Endothelial cell of umbilical vein (primary cell): Measurements from ENCODE around the gene KMT5B. TPM values are rescaled to one million over a fixed set of nuclear protein-coding genes. Genes with fewer than 3 reads are reported as not detected.

Source experiments
- BruUV-seq: library from RNA; stranded (reverse); fragments of 400-500 nt; replicated peaks from 2 replicates; lab custom pipeline; 2021; lab: Mats Ljungman, UMichigan
- CTCF ChIA-PET: fragments of 300-600, 350-600 bp; sonication (Branson Sonifier 250); formaldehyde crosslinking; loops from one replicate; lab custom pipeline; 2021; ENCODE audit warnings: antibody characterized with exemption, inconsistent platforms; lab: Charles Lee
- POLR2A ChIA-PET: fragments of 300-600, 350-600 bp; sonication (Branson Sonifier 250); formaldehyde crosslinking; loops from one replicate; lab custom pipeline; 2021; ENCODE audit warnings: antibody characterized with exemption, inconsistent platforms; lab: Charles Lee
- DNase-seq: peaks from one replicate; pipeline ENCODE4 v3.0.0-alpha.2; 2011; ENCODE audit warnings: low read depth, low spot score
- FAIRE-seq: peaks from 2 replicates; lab custom pipeline; 2011; peaks lifted over from hg19 to GRCh38; lab: Jason Lieb, UNC
- H2AFZ ChIP-seq: 2 replicates; pipeline ENCODE4 v1.6.0; 2012; ENCODE audit warnings: low read depth, low read length, control low read depth, inconsistent platforms
- H3K27ac ChIP-seq: 2 replicates; pipeline ENCODE4 v1.5.1; 2011; ENCODE audit warnings: low read depth, mild to moderate bottlenecking, control low read depth, low read length, moderate library complexity; ENCODE audit not compliant: insufficient read depth
- H3K27me3 ChIP-seq, 2 experiments: 2 replicates each; pipeline versions ENCODE4 v1.6.0 to v1.6.1; 2011; ENCODE audit warnings: low read length in 2 of 2, mixed read lengths in 1 of 2; ENCODE audit not compliant: control insufficient read depth in 2 of 2, insufficient read depth in 2 of 2
- H3K36me3 ChIP-seq, 2 experiments: 2 replicates in 1 of 2; 3 replicates in 1 of 2; pipeline ENCODE4 v1.5.1; 2011; ENCODE audit warnings: low read length in 2 of 2, mild to moderate bottlenecking in 1 of 2, moderate library complexity in 1 of 2; ENCODE audit not compliant: control insufficient read depth in 2 of 2, insufficient read depth in 2 of 2; ENCODE audit errors: extremely low read depth in 1 of 2
- H3K4me1 ChIP-seq: 3 replicates; pipeline ENCODE4 v1.5.1; 2011; ENCODE audit warnings: mild to moderate bottlenecking, low read length; ENCODE audit not compliant: control insufficient read depth, insufficient read depth; ENCODE audit errors: extremely low read depth
- H3K4me2 ChIP-seq: 2 replicates; pipeline ENCODE4 v1.6.1; 2011; ENCODE audit warnings: low read length, control low read depth, mixed read lengths; ENCODE audit not compliant: insufficient read depth
- H3K4me3 ChIP-seq, 3 experiments: fragments of 200-600 bp in 1 of 3; sonication (generic), shearing (Covaris generic) in 1 of 3; replicated peaks in 1 of 3; 2 replicates each; pipeline ENCODE4 v1.5.1; 2011 to 2016; ENCODE audit warnings: control low read depth in 3 of 3, low read length in 3 of 3, mild to moderate bottlenecking in 2 of 3, inconsistent platforms in 1 of 3, low read depth in 1 of 3, moderate library complexity in 1 of 3; ENCODE audit not compliant: insufficient read depth in 1 of 3
- H3K79me2 ChIP-seq: 2 replicates; pipeline ENCODE4 v1.6.0; 2012; ENCODE audit warnings: low read length, inconsistent platforms; ENCODE audit not compliant: control insufficient read depth, insufficient read depth
- H3K9ac ChIP-seq: replicated peaks from 2 replicates; pipeline ENCODE3; 2011; ENCODE audit warnings: low read length, control low read depth; ENCODE audit not compliant: insufficient read depth; ENCODE audit errors: extremely low read depth
- H3K9me1 ChIP-seq: replicated peaks from 3 replicates; pipeline ENCODE4 v1.6.0; 2011; ENCODE audit warnings: mild to moderate bottlenecking, low read length; ENCODE audit not compliant: control insufficient read depth, insufficient read depth; ENCODE audit errors: extremely low read depth
- H3K9me3 ChIP-seq: replicated peaks from 2 replicates; pipeline ENCODE4 v1.5.1; 2012; ENCODE audit warnings: low read length, inconsistent platforms; ENCODE audit not compliant: control insufficient read depth, insufficient read depth
- H4K20me1 ChIP-seq: replicated peaks from 2 replicates; pipeline ENCODE3; 2011; ENCODE audit warnings: mild to moderate bottlenecking, low read length; ENCODE audit not compliant: control insufficient read depth, insufficient read depth; ENCODE audit errors: extremely low read depth
- EZH2 ChIP-seq: IDR thresholded peaks from 2 replicates; pipeline ENCODE4 v1.6.1; 2012; ENCODE audit warnings: borderline replicate concordance, low read depth, mild to moderate bottlenecking, moderate library complexity, low read length, inconsistent platforms; ENCODE audit not compliant: severe bottlenecking
- FOS ChIP-seq: IDR thresholded peaks from 2 replicates; pipeline ENCODE4 v1.6.1; 2011; ENCODE audit warnings: mild to moderate bottlenecking, low read length, moderate library complexity, borderline replicate concordance; ENCODE audit not compliant: insufficient read depth
- GATA2 ChIP-seq: IDR thresholded peaks from 2 replicates; pipeline ENCODE4 v1.7.0; 2011; ENCODE audit warnings: low read depth, mild to moderate bottlenecking, moderate library complexity, mixed read lengths, low read length; ENCODE audit not compliant: insufficient read length, insufficient read depth
- JUN ChIP-seq: IDR thresholded peaks from 2 replicates; pipeline ENCODE4 v1.6.1; 2011; ENCODE audit warnings: borderline replicate concordance, low read depth; ENCODE audit not compliant: insufficient read length, insufficient read depth
- MYC ChIP-seq: IDR thresholded peaks from one replicate; pipeline ENCODE4 v1.6.1; 2011; ENCODE audit warnings: mild to moderate bottlenecking, low read depth, low read length
- POLR2A ChIP-seq: IDR thresholded peaks from 2 replicates; pipeline ENCODE4 v1.6.1; 2012; ENCODE audit warnings: low read depth, mild to moderate bottlenecking, control low read depth, low read length
- POLR2AphosphoS5 ChIP-seq: IDR thresholded peaks from 2 replicates; pipeline ENCODE4 v1.6.1; 2012; ENCODE audit warnings: low read depth, mild to moderate bottlenecking, control low read depth, low read length, moderate library complexity; ENCODE audit not compliant: insufficient read depth
- dilution Hi-C: fragments of 300-500 bp; cut with MboI; formaldehyde crosslinking; loops from one replicate; pipeline ENCODE4 v1.15.0; 2019; ENCODE audit warnings: low sequenced_read_pairs; ENCODE audit not compliant: extremely low pct_ligation_motif_present
- intact Hi-C: fragments of 100-400 bp; cut with micrococcal nuclease; formaldehyde crosslinking; loops from one replicate; pipeline ENCODE4 v1.10.0; 2022
- polyA plus RNA-seq, 4 experiments: library from polyadenylated mRNA; depleted of rRNA in 3 of 4; stranded (reverse) in 3 of 4; unstranded in 1 of 4; fragments of >200 nt; gene quantifications; 2 replicates each; pipeline versions ENCODE4 v1.2.1 to v1.2.3, GENCODE V29; 2011 to 2012; ENCODE audit warnings: missing spikeins in 1 of 4
- total RNA-seq: library from RNA; stranded (reverse); gene quantifications from 2 replicates; pipeline ENCODE4 v1.2.3, GENCODE V29; 2021
- TF ChIP-seq, protein P1 (sequence below): IDR thresholded peaks from 2 replicates; pipeline ENCODE4 v1.6.1; 2011; ENCODE audit not compliant: insufficient read depth, insufficient read length
- TF ChIP-seq, protein P2 (sequence below), 2 donors: IDR thresholded peaks; 1 replicate in 1 of 2; 2 replicates in 1 of 2; pipeline ENCODE4 v1.5.1; 2011; ENCODE audit warnings: low read length in 2 of 2, mild to moderate bottlenecking in 2 of 2, moderate library complexity in 2 of 2, control low read depth in 1 of 2, inconsistent platforms in 1 of 2, low read depth in 1 of 2; ENCODE audit not compliant: insufficient read depth in 1 of 2; ENCODE audit errors: extremely low read depth in 1 of 2

Gene KMT5B
- total and polyA plus RNA-seq, 2 donors (not counting 3 experiments of a cell fraction or from before 2014, with no cell fraction given), result 10.1 to 36.3 TPM

DNA sequence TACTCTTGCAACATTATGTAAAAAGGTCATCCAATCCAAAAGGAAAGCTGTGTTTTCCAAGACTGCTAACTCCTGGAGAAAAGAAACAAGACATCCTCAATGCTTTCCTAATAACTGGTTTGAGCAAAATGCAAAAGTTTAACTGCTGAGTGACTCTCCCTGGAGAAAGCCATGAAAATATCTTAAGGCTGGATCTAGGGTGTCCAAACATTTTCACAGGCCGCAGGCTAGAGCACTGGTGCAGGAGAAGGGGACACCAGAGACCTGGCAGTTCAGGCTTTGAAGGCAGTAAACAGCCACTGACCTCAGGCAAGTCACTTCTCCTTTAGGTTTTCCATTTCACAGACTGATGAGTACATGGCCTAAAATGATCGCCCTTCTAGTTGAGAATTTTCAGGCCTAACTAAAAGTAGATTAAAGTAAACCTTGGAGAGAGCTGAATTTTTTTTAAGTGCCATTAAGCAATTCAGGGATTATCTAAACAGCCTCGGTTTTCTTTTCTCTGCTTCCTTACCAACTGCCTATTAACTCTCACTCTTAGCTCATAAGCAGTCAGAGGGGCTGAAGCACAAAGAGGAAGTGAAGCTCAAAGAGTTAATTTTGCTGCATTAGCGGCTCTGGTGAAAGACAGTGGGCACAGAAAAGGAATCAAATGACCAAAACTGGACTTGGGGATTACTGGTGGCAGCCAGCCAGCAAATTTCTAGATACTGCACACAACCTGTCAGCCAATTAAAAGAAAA lies 94.2 kb downstream of the KMT5B start:
- dilution Hi-C loops (no loop called here), intact Hi-C loops (no loop called here)
- ChIA-PET POLR2A (no interaction called here), CTCF (interaction anchor here (1.1 to 2.6 kb wide), 3 partner anchors 10 to 90 kb away, joined by 3 to 6 read pairs (median 4); no protein-coding TSS in a partner anchor)
- Histone ChIP-seq H3K9me1 (no peaks in the 10 kb centered on the region), H4K20me1 (no peaks in the 10 kb centered on the region), H3K4me2 (no peak overlapping the region), H3K27ac (no peak overlapping the region), H3K27me3 (no peaks in the 10 kb centered on the region), H3K4me1 (peaks cover 8% of the 10 kb centered on the region), H3K79me2 (peaks cover 10% of the 10 kb centered on the region), H3K9me3 (no peaks in the 10 kb centered on the region), H3K4me3 (no peak overlapping the region), H3K9ac (no peak overlapping the region), H2AFZ (no peak overlapping the region), H3K36me3 (no peaks in the 10 kb centered on the region)
- peak; percentile 12 for DNase-seq
- BruUV-seq, result no TSS peak
- FAIRE-seq, result no peak
- TF ChIP-seq JUN, result no peak

DNA sequence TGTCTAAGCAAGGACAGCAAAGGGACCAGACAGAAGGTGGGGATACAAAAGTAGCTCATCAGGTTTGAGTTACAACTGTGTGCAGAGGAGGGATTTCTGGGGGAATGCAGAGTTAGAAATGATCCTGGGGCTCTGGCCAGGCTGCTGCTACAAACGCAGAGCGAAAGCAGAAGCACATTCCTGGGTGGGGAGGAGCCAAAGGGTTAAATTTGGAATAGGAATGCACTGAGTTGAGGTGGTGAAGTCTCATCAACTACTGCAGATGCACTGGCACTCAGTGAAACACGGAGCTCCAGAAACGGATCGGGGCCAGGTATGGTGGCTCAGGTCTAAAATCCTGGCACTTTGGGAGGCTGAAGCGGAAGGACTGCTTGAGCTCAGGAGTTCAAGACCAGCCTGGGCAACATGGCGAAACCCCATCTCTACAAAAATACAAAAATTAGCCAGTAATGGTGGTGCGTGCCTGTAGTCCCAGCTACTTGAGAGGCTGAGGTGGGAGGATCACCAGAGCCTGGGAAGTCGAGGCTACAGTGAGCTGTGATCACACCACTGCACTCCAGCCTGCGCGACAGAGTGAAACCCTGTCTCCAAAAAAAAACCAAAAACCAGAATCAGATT lies 95.1 kb downstream of the KMT5B start:
- ChIA-PET POLR2A (no interaction called here), CTCF (interaction anchor here (1.1 to 2.6 kb wide), 5 partner anchors 9 to 91 kb away, joined by 3 to 7 read pairs (median 4); no protein-coding TSS in a partner anchor)
- peaks cover 10% of the 10 kb centered on the region for H3K79me2 ChIP-seq
- no peak for TF ChIP-seq POLR2A
- TF ChIP-seq, protein P1, sequence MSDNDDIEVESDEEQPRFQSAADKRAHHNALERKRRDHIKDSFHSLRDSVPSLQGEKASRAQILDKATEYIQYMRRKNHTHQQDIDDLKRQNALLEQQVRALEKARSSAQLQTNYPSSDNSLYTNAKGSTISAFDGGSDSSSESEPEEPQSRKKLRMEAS, result no peak
- TF ChIP-seq FOS, result no peak
- TF ChIP-seq MYC, result no peak
- TF ChIP-seq POLR2AphosphoS5, result no peak
- no peak for TF ChIP-seq EZH2
- no peak for TF ChIP-seq GATA2
- no peak for TF ChIP-seq JUN
- TF ChIP-seq, protein P2, sequence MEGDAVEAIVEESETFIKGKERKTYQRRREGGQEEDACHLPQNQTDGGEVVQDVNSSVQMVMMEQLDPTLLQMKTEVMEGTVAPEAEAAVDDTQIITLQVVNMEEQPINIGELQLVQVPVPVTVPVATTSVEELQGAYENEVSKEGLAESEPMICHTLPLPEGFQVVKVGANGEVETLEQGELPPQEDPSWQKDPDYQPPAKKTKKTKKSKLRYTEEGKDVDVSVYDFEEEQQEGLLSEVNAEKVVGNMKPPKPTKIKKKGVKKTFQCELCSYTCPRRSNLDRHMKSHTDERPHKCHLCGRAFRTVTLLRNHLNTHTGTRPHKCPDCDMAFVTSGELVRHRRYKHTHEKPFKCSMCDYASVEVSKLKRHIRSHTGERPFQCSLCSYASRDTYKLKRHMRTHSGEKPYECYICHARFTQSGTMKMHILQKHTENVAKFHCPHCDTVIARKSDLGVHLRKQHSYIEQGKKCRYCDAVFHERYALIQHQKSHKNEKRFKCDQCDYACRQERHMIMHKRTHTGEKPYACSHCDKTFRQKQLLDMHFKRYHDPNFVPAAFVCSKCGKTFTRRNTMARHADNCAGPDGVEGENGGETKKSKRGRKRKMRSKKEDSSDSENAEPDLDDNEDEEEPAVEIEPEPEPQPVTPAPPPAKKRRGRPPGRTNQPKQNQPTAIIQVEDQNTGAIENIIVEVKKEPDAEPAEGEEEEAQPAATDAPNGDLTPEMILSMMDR (IDR thresholded peaks at IDR 0.05; ENCODE audit: extremely low read depth in 1 of 2, insufficient read depth in 1 of 2, low read depth in 1 of 2, low read length in 2 of 2), result no peak
- no peak overlapping the region for H3K9ac ChIP-seq
- intact Hi-C loops (no loop called here), dilution Hi-C loops (no loop called here)
- peaks cover 8% of the 10 kb centered on the region for H3K4me1 ChIP-seq
- no peak overlapping the region for H3K4me3 ChIP-seq
- no peaks in the 10 kb centered on the region for H4K20me1 ChIP-seq
- no peaks in the 10 kb centered on the region for H3K36me3 ChIP-seq
- H3K4me2 ChIP-seq, result no peak overlapping the region
- FAIRE-seq (no peak), DNase-seq (no peak)
- no peak overlapping the region for H3K27ac ChIP-seq
- no peaks in the 10 kb centered on the region for H3K27me3 ChIP-seq
- no TSS peak for BruUV-seq
- H2AFZ ChIP-seq, result no peak overlapping the region
- H3K9me1 ChIP-seq, result no peaks in the 10 kb centered on the region
- H3K9me3 ChIP-seq, result no peaks in the 10 kb centered on the region
